Right lobe of liver (tissue), 6 donors: ENCODE data around the gene RBM42. TPM values are rescaled to one million over a fixed set of nuclear protein-coding genes. Genes with fewer than 3 reads are reported as not detected.

Experiments
- ATAC-seq, 4 donors: fragments of 200-7000 bp; cut with Tn5 transposase; one replicate each; pipeline ENCODE4 v1.9.1; 2020; ENCODE audit warnings: mild to moderate bottlenecking in 4 of 4, moderate library complexity in 4 of 4
- DNase-seq, 3 donors: peaks; one replicate each; pipeline ENCODE4 v3.0.0-alpha.2; 2020
- H3K27ac ChIP-seq, 3 donors: fragments of 200-600 bp; one replicate each; pipeline ENCODE4 v1.8.0; 2022
- H3K27me3 ChIP-seq, 2 donors: fragments of 200-600 bp; one replicate each; pipeline ENCODE4 v1.8.0; 2022
- H3K36me3 ChIP-seq, 4 donors: fragments of 200-600 bp; sonication (generic) in 1 of 4; one replicate each; pipeline versions ENCODE4 v1.5.1 to v1.8.0; 2017 to 2022; ENCODE audit warnings: control low read depth in 1 of 4
- H3K4me1 ChIP-seq, 4 donors: fragments of 200-600 bp; sonication (generic) in 1 of 4; one replicate each; pipeline versions ENCODE4 v1.5.1 to v1.8.0; 2017 to 2022; ENCODE audit warnings: control low read depth in 1 of 4
- H3K4me3 ChIP-seq, 3 donors: fragments of 200-600 bp; one replicate each; pipeline ENCODE4 v1.8.0; 2022
- H3K9me3 ChIP-seq, 4 donors: fragments of 200-600 bp; sonication (generic) in 1 of 4; one replicate each; pipeline versions ENCODE4 v1.5.1 to v1.8.0; 2017 to 2022; ENCODE audit warnings: control low read depth in 1 of 4
- CTCF ChIP-seq, 4 donors: fragments of 200-600 bp in 3 of 4; fragments of 450-650 bp in 1 of 4; IDR thresholded peaks; one replicate each; pipeline versions ENCODE4 v1.5.1 to v1.8.0; 2016 to 2022; ENCODE audit warnings: antibody characterized with exemption in 4 of 4, mild to moderate bottlenecking in 2 of 4
- POLR2A ChIP-seq: fragments of 450-650 bp; IDR thresholded peaks from one replicate; pipeline ENCODE4 v1.6.1; 2017; ENCODE audit warnings: antibody characterized with exemption, mild to moderate bottlenecking
- WGBS: methylation state at CpG from one replicate; pipeline ENCODE4 v1.1.6; 2018; ENCODE audit warnings: low coverage, low lambda C conversion rate; ENCODE audit not compliant: insufficient coverage; ENCODE audit errors: missing lambda C conversion rate; 5-methylcytosine and 5-hydroxymethylcytosine counted together
- intact Hi-C, 2 donors: fragments of 100-400 bp; cut with DNase I; formaldehyde crosslinking; loops; one replicate each; pipeline versions ENCODE4 v1.11.2 to v1.14.1; 2022
- total RNA-seq, 6 experiments: library from RNA; depleted of rRNA in 2 of 6; stranded (reverse); fragments of >200 nt in 2 of 6; fragmentation: NEBNext Ultra II Directional in 3 of 6; extraction: Animal tissue kit (Norgen Biotek cat#: 25700) in 3 of 6; gene quantifications; one replicate each; pipeline versions ENCODE4 v1.1.0 to v1.2.4, GENCODE V29; 2016 to 2023
- donor health status: DM: no; HTN: yes; CAD: no.
- donor health status: DM: no; HTN: no; CAD: no.
- donor health status: DM: no; HTN: no; CAD: no.
- donor health status: DM: no; HTN: yes; CAD: no.
- donor health status: DM: no; HTN: yes; CAD: no.

RBM42 gene
- total RNA-seq, 6 experiments from 2014 or later: 27.8 to 46.5 (median 31.0) TPM

GRCh38 chr19:35663981-35664380 is 35.1 kb downstream of the RBM42 start:
- H3K27ac ChIP-seq: no peak overlapping the region
- WGBS: 68% methylated on average over 3 of the region's 3 CpGs
- H3K9me3 ChIP-seq: no peaks in the 10 kb centered on the region
- intact Hi-C loops: no loop called here
- DNase-seq: no peak
- H3K36me3 ChIP-seq: peaks cover 0 to 6% (median 2%) of the 10 kb centered on the region in 4 donors
- H3K4me1 ChIP-seq: peaks cover 0 to 20% (median 8%) of the 10 kb centered on the region in 4 donors
- H3K4me3 ChIP-seq: no peak overlapping the region
- H3K27me3 ChIP-seq: no peaks in the 10 kb centered on the region
- no peak for ATAC-seq
- TF ChIP-seq POLR2A (no peak), CTCF (IDR thresholded peaks at IDR 0.05) (no peak)

DNA sequence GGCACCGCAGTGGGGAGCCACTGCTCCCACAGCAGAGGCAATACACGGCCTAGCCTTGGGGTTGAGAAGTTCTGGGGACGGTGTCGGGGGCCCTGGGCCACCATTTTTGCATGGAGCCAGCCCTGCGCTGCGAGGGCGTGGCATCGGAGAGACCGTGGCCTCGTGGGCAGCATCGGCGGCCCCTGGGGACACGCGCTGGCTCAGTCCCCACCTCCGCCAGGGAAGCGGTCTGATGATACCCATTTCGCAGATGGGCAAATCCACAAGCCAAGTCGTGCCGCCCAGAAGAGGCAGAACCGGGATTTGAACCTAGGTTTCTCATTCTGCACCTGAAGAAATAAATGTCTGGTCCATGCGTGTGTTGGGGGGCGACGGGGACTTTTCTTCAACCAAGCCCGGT is 36.3 kb downstream of the RBM42 start:
- WGBS: 99% methylated on average over 9 of the region's 24 CpGs
- no peak for TF ChIP-seq CTCF (IDR thresholded peaks at IDR 0.05)
- intact Hi-C loops: no loop called here
- Histone ChIP-seq H3K4me3 (no peak overlapping the region), H3K27me3 (no peaks in the 10 kb centered on the region), H3K27ac (no peak overlapping the region), H3K36me3 (no peaks in the 10 kb centered on the region), H3K4me1 (peaks cover 0 to 18% (median 8%) of the 10 kb centered on the region in 4 donors), H3K9me3 (no peaks in the 10 kb centered on the region)
- ATAC-seq (no peak), DNase-seq (no peak)

DNA sequence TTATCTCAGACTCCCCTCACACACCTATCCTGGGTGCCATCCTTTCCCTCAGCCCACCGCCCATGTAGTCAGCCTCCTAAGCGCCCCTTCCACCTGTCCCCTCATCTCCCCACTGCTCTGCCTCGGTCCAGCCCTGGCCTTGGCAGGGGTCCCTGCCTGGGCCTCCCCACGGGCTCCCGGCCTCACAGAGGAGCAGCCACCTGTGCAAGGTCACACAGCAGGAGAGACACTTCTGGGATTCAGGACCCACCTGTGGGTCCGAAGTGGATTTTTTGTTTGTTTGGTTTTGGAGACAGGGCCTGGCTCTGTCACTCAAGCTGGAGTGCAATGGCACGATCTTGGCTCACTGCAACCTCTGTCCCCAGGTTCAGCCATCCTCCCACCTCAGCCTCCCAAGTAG is 36.8 kb downstream of the RBM42 start:
- Histone ChIP-seq H3K27me3 (no peaks in the 10 kb centered on the region), H3K4me1 (peaks cover 0 to 14% (median 7%) of the 10 kb centered on the region in 4 donors), H3K4me3 (no peak overlapping the region), H3K27ac (no peak overlapping the region), H3K36me3 (no peaks in the 10 kb centered on the region), H3K9me3 (no peaks in the 10 kb centered on the region)
- DNase-seq (no peak), ATAC-seq (no peak)
- 77% methylated on average over 7 of the region's 7 CpGs for WGBS
- intact Hi-C loops: no loop called here
- no peak for TF ChIP-seq POLR2A
- no peak for TF ChIP-seq CTCF (IDR thresholded peaks at IDR 0.05)

DNA sequence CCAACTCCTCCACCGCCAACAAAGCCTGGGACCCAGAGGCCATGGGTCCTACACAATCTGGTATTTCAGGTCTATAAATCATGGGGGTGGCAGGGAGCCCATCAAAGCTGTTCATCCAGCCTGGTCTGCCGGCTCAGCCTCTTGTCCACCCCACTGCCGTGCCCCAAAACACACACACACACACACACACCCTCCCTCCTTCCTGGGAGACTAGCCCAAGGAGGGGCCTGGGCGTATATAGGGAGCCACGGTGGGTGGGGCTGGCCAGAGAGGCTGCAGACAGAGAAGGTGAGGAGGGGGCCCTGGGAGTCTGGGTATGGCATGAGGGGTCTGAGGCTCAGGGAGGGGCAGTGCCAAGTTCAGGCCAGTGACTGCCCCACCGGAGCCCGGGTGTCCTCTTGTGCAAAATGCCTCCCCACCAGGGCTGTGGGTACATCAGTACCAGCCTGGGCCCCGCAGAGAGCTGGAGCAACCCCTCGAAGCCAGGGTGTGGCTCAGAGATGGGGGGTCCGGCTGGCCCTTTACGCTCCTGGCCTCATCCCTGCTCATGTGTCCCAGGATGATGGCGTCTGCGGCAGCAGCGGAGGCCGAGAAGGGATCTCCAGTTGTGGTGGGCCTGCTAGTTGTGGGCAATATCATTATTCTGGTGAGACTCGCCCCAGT is 37.5 kb downstream of the RBM42 start, which contains the start of gene UPK1A:
Gene UPK1A (plus strand): TSS at position 267 of the 663 bp plus-strand sequence. CDS start 296 bp downstream, at position 563.
- no peak for TF ChIP-seq CTCF (IDR thresholded peaks at IDR 0.05)
- TF ChIP-seq POLR2A: no peak
- no peak within 1 kb of the TSS for H3K4me3 ChIP-seq
- no peaks in the 10 kb centered on the region for H3K9me3 ChIP-seq
- no peak within 1 kb of the TSS for H3K27ac ChIP-seq
- H3K36me3 ChIP-seq: no peaks in the 10 kb centered on the region
- DNase-seq (no peak), ATAC-seq (peak in 1 of 4 donors; percentile 6)
- WGBS: 30% methylated on average over 2 of the region's 16 CpGs
- H3K4me1 ChIP-seq: peaks cover 0 to 13% (median 4%) of the 10 kb centered on the region in 4 donors
- intact Hi-C loops: no loop called here
- no peaks in the 10 kb centered on the region for H3K27me3 ChIP-seq
